Right ventricle myocardium superior (tissue), 1 donor: ENCODE results near the gene TNRC18. TPM values are rescaled to one million over a fixed set of nuclear protein-coding genes. Genes with fewer than 3 reads are reported as not detected.
"Not testable (repeated sequence)": the region's sequence is repeated elsewhere in the genome, so short reads cannot be mapped to it uniquely, and the experiment has no call there.

Experiments used
- ATAC-seq: fragments of 200-7000 bp; cut with Tn5 transposase; one replicate; pipeline ENCODE4 v1.9.1; 2020; ENCODE audit warnings: mild to moderate bottlenecking; ENCODE audit not compliant: poor library complexity
- DNase-seq: peaks from one replicate; pipeline ENCODE4 v3.0.0-alpha.2; 2020
- intact Hi-C: fragments of 100-400 bp; cut with DNase I; formaldehyde crosslinking; loops from one replicate; pipeline ENCODE4 v1.11.2; 2022
- total RNA-seq: library from RNA; stranded (reverse); fragmentation: NEBNext Ultra II Directional; extraction: Animal tissue kit (Norgen Biotek cat#: 25700); gene quantifications from one replicate; pipeline ENCODE4 v1.2.1, GENCODE V29; 2021
- donor health status: DM: no; HTN: yes; CAD: no; lungs with severe emphysema.

Gene TNRC18
- total RNA-seq, 1 donor from 2014 or later = 29.5 TPM

DNA sequence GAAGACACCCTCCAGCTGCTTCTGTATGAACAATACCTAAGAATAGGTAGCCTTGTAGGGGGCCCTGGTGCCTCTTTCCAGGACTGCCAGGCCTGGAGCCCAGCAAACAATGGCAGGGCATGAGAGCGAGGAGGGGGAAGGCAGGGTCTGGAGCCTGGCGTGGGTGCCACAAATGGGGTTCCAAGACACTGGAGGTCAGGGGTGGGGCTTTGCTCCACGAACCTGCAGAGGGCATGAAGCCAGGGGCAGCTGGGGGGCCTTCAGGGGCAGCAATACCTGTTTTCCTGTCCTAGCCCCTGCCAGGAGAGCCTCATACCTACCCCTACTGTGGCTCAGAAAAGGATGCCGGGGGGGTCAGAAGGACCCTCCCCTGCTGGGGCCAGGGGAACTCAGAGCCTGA, 79.3 kb downstream of the TNRC18 start:
- intact Hi-C loops = no loop called here
- ATAC-seq = no peak

DNA sequence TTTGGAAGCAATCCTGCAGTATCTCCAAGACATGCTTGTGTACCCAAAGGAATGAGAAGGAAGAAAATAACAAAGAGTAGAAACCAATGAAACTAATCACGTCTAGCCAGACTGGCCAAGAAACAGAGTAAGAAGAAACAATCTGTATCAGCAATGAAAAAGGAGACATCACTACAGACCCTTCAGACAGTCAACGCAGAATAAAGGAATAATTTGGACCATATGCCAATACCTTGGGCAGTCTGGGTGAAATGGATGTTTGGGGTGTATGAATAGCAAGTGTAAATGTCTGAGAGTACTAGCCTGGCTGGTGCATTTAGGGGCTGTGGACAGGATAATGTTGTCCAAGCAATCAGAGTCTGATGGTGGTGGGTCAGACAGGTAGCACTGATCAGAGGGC, 79.8 kb downstream of the TNRC18 start:
- DNase-seq = no peak
- ATAC-seq = no peak
- intact Hi-C loops = no loop called here

More for the DNA sequence above, 79.3 kb downstream of the TNRC18 start:
- DNase-seq = no peak

DNA sequence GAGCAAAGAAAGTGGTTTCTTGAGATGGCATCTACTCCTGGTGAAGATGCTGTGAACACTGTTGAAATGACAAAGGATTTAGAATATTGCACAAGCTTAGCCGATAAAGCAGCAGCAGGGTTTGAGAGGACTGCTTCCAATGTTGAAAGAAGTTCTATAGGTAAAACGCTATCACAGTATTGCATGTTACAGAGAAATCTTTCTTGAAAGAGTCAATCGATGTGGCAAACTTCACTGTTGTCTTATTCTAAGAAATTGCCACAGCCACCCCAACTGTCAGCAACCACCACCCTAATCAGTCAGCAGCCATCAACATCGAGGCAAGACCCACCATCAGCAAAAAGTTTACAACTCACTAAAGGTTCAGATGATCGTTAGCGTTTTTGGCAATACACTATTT, 81.0 kb downstream of the TNRC18 start:
- intact Hi-C loops = no loop called here
- no peak for ATAC-seq
- DNase-seq = no peak

DNA sequence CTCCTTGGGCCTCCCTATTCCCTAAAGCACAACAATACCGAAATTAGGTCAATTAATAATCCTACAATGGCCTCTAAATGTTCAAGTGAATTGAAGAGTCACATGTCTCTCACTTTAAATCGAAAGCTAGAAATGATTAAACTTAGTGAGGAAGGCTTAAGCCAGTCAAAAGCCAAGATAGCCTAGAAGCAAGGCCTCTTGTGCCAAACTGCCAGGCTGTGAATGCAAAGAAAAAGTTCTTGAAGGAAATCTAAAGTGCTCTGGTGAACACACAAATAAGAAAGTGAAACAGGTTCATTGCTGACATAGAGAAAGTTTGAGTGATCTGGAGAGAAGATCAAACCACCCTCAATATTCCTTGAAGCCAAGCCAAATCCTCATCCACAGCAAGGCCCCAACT, 83.7 kb downstream of the TNRC18 start:
- DNase-seq (no peak), ATAC-seq (no peak)
- intact Hi-C loops = no loop called here

DNA sequence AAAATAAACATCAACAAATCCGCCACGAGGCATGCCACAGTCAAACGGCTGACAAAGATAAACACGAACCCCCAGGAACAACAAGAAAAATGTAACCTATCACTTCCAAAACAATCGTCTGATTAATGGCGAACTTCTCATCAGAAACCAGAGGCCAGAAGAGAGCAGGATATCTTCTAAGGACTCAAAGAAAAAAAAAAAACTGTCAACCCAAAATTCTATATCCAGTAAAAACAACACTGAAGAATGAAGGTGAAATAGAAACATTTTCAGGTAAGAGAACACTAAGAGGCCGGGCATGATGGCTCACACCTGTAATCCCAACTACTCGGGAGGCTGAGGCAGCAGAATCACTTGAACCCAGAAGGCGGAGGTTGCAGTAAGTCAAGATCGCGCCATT, 86.6 kb downstream of the TNRC18 start:
- no peak for ATAC-seq
- no peak for DNase-seq
- intact Hi-C loops = no loop called here

DNA sequence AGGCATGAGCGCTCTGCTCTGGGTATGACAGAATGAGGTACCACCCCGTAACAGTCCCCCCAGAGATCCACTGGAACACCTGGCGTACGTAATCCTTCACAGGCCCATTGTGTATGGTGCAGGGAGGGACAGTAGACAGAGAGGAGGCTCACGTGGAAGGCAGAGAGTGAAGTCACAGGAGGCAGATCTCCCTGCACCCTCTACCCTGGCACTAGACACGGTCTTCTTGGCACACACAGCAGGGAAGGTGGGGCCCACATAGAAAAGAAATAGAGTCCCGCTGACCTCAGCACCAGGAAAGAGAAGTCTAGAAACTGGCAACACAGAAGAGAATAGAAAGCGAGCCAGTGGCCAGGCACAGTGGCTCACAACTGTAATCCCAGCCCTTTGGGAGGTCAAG, 89.0 kb downstream of the TNRC18 start:
- ATAC-seq (no peak), DNase-seq (no peak)
- intact Hi-C loops = no loop called here

DNA sequence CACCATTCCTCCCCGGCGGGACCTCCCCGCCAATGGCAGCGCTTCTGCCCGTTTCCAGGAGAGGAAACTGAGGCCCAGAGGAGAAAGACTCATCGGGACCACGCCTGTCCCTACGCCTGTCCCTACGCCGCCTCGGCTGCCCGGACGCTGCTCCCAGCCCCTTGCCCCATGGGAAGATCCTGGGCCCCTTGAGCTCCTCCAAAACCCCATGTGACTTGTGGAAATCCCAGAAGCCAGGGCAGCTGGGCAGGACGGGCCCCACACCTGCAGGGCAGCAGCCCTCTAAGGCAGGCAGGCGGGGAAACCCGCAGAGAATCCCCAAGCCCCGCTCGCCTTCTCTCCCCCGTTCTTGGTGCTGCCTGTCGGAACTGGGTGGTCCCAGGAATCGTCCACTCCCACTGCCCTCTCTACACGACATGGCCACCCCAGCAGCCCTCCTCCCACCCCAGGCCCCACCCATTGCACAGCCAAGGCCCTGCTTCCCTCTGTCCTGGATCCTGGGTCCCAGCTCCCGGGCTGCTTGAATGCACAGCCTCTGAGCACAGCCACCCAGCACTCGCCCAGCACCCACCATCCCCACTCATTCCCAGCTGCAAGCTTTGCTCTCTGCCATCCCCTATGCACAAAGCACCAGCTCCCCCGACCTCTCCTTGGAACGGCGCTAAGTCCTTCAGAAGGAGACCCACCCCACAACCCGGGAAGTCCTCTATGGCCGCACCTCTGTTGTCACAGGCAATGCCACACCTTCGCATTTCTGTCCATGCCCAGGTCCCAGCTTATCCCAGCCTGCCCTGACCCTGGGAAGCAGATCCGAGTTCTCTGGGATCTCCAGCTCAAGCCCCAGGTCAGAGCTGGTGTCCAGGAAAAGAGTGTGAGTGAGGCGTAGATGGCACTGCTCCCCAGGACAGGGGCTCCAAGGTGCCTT, 90.3 kb downstream of the TNRC18 start:
- ATAC-seq (no peak), DNase-seq (no peak)
- intact Hi-C loops = no loop called here

DNA sequence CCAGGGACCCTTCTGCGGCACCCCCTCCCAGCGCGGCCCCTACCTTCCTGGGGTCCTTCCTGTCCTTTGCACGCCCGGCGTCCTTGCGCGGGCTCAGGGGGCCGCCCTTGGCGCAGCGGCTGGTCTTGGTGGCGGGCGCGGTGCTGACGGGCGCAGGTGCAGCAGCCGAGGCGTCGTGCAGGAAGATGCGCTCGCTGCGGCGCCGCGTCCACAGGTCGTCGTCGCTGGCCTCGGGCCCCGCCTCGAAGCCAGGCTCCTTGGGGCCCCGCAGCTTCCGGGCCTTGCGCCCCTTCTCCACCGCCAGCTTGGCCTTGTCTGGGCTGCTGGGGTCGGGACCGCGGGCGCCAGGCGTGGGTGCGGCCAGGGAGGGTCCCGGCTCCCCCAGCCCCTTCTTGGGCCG, 91.1 kb downstream of the TNRC18 start:
- DNase-seq (no peak), ATAC-seq (no peak)
- intact Hi-C loops = no loop called here

DNA sequence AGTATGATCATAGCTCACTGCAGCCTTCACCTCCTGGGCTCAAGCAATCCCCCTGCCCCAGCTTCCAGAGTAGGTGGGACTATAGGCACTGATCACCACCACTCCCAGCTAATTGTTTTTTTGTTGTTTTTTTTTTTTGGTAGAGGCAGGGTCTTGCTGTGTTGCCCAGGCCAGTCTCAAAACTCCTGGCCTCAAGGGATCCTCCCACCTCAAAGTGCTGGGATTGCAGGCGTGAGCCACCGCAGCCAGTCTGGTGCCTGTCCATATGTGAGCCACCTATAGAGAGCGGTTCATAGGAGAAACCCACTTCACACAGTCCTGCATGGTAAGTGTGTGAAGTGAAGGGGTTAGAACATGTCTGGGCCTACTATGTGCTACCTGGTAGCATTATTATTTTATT, 93.3 kb downstream of the TNRC18 start:
- intact Hi-C loops = no loop called here
- no peak for ATAC-seq
- DNase-seq = no peak

DNA sequence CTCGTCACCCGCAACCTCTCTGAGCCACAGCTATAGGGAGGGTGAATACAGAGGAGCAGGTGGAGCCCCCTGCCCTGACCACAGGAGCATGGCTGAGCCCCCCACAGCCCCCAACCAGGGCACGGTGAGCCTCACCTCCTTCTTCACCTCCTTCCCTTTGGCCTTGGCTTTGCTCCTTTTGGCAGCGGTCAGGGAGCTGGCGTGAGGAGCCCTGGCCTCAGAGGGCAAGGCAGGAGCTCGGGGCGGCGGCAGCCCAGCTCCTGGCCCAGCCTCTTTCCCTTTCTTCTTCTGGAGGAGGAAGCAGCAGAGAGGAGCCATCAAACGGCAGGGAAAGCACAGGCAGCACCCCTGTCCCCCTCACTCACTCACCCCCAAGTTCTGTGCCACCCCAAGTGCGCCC, 98.7 kb downstream of the TNRC18 start:
- no peak for ATAC-seq
- no peak for DNase-seq
- intact Hi-C loops = no loop called here

DNA sequence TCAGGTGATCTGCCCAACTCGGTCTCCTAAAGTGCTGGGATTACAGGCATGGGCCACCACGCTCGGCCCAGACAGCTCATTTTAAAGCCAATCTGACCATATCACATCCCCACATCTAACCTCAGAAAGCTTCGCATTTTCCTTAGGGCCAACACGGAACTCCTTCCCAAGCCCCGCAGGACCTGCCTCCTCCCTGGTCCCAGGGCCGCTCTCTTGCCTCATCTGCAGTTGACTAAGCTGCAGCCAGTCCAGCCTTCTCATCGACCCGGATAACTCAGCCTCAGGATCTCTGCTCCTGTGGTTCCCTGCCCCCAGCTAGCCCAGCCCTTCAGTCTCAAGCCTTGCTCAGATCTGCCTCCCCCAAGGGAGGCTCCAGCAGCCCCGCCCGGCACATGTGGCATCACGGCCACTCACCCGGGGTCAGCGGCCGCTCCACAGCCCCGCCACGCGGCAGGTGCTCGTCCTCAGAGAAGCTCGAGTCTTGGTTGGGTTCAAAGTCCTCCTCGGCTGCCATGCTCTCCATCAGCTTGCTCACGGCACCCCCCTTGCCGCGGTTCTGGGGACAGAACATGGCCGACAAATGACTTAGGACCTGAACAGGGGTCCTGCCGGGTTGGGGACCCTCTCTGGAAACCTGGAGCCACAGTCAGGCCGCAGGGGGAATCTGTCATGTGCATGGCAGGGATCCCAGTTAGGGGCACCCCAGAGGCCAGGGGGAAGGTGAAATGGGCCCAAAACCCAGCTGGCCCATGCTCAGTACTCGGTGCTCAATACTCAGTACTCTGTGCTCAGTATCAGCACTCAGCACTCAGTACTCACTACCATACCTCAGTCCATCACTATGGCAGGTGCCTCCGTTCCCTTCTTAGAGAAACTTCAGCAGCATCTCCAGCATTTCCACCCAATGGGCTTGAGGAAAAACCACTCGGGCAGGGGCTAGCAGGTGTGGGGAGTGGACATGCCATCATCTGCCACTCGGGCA, 99.5 kb downstream of the TNRC18 start:
- intact Hi-C loops, DNase-seq, ATAC-seq: not testable (repeated sequence)

DNA sequence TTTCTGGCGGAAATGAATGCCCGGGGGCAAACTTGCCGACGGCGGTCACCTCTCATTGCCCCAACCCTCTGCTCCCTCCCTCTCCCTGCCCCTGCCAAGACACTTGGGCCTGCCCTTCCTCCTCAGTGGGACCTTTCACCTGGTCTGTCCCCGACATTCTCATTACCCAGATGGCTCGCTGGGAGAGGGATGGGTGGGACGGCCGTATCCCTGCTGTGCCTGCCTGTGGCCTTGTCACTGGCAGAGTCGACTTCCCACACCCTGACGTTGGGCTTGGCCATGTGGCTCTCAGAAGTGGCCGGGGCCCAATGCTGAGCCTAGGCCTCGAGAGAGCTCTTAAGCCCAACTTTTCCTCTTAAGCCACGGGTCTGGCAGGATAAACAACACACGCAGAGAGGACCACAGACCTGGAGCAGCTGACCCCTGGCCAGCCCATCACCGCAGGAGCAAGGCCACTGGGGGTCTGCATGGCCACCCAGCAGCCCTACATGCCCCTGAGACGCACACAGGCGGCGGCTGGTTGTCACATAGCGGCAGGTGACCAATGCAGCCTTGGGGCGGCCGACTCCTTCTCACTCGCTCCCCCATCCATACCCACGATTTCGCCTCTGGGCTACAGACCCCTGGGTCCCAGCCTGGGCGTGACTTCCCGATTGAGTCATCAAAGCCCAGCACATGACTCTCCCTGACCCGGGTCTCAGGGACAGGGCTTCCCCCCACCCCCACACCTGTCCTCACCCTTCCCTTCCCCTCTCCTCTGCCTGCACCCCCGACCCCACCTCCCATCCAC, 100.8 kb downstream of the TNRC18 start:
- ATAC-seq = no peak

DNA sequence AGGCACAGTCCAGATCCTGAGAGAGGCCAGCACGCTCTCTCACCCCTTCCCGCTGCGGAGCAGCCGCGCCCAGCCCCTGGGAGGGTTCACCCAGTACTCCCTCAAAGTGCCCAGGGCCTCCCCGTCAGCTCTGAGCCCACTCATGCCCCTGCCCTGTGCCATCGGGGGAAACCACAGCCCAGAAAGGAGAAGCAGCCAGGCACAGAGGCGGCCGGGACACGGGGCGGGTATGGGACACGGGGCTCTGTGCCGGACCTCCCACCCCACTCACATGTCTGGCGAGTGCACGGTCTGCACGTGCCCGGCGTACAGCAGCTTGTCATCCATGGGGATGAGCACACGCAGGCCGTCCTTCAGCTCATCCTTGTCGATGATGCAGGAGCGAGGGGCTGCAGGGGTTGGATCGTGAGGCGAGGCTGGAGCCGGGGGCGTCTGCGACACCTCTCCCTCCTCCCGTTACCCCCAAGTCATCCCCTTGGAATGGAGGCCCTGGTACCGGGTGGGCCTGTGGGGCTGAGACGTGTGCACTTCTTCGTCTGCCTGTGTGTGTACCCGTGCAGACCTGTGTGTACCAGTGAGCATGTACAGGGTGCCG, 102.7 kb downstream of the TNRC18 start:
- intact Hi-C loops = no loop called here
- ATAC-seq = no peak
- DNase-seq = no peak

More for the DNA sequence above, 100.8 kb downstream of the TNRC18 start:
- no peak for DNase-seq
- intact Hi-C loops = no loop called here

DNA sequence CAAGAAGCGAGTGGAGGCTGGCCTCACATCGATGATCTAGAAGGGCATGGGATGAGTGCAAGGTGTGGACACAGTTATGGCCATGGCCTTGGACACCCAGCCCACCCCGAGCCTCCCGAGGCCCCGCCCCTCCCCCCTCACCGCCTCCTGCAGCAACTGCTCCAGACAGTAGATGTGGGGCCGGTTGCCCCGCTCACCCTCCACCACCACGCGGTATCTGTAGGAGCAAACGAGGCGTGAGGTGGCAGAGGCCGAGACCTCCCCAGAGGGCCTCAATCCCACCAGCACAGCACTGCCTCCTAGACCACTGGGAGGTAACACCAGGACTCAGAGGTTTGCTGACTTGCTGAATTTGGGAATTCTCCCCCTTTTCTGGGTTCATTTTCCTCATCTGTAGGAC, 103.2 kb downstream of the TNRC18 start:
- no peak for DNase-seq

DNA sequence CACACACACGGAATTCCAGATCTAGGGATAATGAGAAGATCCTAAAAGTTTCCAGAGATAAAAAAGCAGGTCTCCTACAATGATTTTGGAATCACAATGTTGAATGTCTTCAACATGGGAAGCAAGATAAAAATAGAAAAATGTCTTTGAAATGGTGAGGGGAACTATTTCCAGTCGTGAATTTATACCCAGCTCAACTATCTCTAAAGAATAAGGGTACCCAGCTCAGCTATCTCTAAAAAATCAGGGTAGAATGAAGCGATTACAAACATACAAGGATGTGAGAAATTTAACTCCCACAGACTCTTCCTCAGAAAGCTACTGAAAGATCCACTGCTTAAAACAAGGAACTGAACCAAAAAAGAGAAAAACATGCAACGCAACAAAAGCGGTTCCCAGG, 105.0 kb downstream of the TNRC18 start:
- DNase-seq, ATAC-seq, intact Hi-C loops: not testable (repeated sequence)

More for the DNA sequence above, 103.2 kb downstream of the TNRC18 start:
- ATAC-seq = no peak
- intact Hi-C loops = no loop called here

DNA sequence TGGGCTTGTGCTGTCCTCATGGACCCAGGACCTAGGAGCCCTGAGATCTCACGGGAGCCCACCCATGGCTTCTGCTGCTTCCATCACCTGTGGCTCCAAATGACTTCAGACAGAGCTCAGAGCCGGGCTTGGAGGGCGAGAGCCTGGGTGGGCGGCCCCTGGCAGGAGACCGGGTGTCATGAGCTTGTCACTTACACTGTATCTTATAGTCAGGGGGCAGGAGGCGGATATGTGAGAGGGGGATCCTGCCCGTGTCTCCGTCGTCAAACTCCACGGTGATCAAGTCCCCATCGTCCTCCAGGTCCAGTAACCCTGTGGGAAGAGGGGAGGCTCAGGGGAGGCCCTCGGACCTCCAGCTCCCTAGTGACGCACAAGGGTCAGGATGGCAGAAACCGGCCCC, 107.9 kb downstream of the TNRC18 start:
- DNase-seq = no peak
- intact Hi-C loops = no loop called here
- no peak for ATAC-seq

DNA sequence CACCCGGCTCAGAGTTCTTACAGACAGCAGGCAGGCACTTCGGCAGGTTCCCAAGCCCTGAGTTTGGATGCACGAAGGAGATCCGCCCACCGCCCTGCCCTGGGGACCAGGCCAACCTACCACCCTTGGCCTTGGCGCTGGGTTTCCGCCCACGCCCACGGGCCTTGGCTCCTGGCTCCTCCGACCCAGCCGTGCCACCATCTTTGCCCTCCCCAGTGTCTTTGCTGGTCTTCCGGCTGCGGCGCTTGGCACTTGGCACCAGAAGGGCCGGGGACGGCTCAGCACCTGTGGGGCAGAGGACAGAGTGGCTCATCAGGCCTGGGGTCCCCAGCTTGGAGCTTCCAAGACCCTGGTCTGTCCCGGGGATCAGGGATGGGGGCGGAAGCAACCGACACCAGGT, 108.8 kb downstream of the TNRC18 start:
- ATAC-seq = no peak

More for the DNA sequence above, 108.8 kb downstream of the TNRC18 start:
- intact Hi-C loops = no loop called here
- DNase-seq = peak; percentile 36
